Stimulated activated CD8-positive, alpha-beta memory T cell treated with anti-CD3 and anti-CD28 coated beads, Interleukin-7, amount 100 ng/mL, for 1 hour (primary cell): Measurements from ENCODE around the gene SH3RF1.

Experiments
- DNase-seq, 2 donors: peaks; one replicate each; pipeline ENCODE4 v3.0.0-alpha.2; 2020; ENCODE audit warnings: low read depth in 2 of 2

Gene SH3RF1

DNA sequence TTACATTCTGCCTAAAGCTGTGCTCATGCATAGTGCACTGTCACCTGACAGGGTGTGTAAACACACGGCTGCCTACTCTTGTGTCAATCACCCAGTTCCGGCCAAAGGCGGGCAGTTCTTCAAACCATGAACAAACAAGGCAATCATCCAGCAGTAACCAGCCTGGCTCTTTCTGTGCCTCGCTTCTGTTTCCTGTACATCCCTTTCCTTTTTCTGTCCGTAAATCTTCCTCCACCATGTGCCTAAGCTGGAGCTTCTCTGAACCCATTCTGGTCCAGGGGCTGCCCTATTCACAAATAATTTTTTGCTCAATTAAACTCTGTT is 199.9 kb downstream of the SH3RF1 start:
- DNase-seq = no peak

DNA sequence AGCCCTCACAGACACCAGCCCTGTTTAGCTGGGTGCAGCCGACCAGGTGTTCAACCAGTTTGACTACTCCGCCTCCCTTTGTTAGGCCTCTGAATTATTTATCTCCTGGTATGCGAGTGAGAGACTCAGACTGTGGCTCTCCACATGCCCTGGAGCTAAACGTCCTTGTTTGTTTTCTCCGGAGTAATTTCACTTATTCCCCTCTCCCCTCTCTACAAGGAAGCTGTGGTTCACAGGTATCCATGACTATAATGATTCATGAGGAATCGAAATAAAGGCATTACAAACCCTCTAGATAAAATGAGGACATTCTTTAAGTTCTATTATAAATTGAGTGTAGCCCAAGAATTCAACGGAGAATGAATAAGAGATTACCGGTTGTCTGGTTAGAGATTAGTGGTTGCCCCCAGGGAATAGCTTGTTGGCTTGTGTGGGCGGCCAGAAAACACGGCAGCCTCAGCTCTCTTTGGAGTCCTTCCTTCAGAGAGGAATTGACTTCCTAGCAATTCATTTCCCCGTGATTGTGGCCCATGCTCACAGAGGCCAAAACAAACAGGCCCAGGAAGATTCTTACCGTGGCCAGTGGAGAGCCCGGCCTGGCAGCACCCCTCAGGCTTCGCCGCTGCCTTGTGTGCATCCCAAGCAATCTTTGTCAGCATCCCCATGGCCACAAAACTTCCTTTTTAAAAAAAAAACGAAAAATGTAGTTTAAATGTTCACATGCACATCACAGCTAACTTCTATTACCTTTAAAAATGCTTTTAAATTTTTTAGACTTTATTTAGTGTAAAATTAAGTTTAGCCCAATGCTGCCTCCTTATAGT is 200.5 kb downstream of the SH3RF1 start:
- DNase-seq = no peak

DNA sequence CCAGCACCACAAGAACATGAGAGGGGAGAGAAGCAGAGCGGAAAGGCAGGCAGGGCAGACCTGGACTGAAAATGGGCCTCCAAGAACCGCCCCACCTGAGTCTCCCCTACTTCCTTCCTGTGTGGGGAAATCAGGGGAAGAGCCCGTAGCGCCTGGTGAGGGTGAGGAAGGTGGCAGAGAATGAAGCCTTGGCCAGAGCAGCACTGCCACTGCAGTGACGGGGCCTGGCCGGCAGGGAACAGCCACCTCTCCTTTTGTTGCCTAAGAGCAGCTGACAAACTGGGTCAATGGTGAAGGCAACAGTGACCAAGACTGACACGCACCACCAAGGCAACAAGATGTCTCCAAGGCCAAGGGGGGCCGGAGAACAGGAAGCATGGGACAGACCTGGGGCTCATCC is 202.3 kb downstream of the SH3RF1 start:
- DNase-seq = no peak

DNA sequence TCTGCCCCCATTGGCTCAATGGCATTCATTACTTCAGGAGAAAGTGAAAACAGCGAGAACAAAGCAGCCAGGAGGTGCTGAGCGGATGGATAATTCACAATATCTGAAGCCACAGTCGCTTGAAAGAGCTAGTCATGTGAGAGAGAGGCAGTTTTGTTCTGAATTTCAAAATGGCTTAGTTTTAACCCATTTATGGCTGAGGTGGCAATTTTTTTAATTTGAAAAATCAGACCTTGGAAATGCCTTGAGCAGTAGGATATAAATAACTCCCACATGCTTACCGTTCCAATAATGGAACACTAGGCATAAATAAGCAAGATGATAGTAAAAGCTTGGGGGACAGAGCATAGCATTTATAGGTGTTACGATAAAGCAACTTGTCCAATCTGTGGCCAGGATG is 203.8 kb downstream of the SH3RF1 start:
- DNase-seq = no peak

DNA sequence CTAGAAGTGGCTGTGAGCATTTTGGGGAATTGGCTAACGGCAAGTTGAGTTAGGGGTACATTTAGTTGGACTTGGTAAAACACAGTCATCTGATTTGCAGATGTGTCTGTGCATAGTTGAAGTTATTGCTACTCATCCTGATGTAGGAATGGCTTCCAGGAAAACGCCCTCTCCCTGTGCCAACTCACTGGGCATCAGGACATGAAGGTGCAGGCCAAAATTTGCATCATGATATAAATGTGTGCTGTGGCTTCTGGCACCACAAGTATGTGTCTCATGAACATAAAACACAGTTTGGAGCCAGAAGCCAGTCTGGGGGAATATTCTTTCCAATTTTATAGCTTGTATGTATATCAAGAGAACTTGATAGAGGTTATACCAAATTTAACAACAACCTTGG is 206.5 kb downstream of the SH3RF1 start:
- DNase-seq = no peak

DNA sequence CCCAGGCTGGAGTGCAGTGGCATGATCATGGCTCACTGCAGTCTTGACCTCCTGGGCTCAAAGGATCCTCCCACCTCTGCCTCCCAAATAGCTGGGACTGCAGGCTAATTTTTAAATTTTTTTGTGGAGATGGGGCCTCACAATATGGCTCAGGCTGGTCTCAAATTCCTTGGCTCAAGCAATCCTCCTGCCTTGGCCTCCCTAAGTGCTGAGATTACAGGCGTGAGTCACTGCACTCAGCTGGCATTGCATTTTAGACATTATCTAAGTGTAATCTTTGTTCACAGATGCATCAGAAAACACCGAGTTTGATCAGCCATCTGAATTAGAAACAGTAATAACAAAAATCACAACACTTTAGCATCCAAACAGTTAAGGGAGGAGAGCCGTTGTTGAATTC is 207.3 kb downstream of the SH3RF1 start:
- DNase-seq = no peak

DNA sequence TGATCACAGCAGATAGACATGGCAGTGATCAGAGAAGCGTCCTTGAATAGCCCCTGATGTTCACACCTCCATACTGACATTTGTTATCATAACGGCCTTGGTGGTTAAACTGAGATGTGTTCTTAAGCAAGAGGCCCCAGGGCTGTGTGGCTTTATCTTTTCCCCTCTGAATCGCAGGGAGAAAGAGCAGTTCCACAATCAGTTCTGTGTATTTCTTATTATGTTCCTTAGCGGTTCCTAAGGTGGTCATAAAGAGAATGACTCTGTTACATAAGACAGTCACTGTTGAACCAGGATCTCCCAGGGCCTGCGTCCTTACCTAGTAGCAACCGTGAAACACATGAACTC is 207.9 kb downstream of the SH3RF1 start:
- DNase-seq = no peak

DNA sequence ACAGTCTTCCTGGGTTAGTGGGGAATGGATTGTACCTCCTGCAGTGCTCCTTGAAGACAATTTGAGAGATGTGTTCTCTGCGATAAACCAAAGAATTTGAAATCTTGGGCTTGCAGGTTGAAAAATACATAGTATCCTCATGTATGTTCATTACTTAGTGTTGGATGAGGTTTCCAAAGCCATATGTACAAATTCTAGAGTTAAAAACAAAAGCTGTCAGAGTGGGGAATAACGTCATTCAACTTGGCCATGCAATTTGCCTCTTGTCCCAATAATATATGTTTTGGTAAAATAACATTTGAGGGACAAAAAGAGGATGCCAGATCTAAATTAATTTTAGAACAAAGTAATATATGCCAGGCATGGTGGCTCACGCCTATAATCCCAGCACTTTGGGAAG is 209.4 kb downstream of the SH3RF1 start:
- no peak for DNase-seq

DNA sequence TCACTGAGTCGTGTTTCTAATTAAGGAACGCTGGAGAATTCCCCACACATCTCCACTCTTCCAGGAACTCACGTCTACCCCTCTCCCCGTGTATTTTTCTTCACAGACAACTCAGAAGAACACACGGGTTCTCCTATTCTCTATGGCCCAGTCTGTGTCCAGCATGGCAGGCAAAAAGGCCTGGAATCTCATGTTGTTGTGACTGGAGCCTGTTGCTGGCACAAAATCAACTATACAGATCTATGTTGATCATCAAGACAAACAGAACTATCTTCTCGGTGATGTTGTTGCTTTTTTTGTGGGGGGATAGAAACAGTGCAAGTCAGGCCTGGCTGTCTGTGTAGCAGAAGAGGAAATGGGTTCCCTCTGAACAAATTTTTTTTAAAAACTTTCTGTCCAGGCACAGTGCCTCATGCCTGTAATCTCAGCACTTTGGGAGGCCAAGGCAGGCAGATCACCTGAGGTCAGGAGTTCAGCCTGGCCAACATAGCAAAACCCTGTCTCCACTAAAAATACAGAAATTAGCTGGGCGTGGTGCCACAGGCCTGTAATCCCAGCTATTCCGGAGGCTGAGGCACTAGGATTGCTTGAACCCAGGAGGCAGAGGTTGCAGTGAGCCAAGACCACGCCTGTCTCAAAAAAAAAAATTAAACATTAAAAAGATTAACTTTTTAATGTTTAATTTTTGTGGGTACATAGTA is 210.2 kb downstream of the SH3RF1 start:
- DNase-seq = no peak

DNA sequence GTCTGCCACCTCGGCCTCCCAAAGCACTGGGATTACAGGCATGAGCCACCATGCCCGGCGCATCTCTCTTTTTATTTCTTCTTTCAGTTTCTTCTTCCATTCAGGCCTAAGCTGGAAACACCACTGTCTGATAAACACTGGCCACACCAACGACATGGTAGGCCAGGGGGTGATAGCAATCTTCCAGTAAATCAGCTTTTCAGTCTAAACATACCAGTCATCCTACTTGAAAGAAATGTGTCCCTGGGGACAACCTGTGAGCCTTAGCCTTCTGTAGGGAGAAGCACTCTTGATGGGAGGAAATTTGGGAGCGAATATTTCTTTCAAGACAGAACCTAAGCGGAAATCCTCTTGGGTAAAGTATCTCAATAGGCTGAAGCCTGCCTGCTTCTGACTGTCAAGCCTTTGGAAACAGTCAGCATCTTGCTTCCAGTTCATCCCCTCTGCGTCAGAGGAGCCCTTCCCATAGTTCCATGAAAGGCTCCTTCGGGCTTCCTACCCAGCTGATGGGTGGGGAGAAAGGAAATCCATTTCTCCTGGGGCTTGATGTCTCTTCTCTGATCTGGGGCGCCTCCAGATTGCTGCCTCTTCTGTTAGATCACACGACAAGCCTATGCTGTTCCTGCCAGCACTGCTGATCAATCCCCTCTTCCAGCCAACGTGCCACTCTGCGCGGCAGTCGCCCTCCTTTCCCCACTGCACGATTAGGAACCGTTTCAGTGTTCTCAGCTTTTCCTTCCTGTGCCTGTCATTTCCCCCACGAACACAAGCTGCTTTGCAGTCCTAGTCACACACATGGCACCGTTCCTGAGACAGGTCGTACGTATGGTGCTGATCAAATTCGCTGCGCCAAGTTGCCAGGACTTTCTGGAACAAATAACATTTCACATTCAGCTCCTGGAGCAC is 211.2 kb downstream of the SH3RF1 start:
- no peak for DNase-seq

DNA sequence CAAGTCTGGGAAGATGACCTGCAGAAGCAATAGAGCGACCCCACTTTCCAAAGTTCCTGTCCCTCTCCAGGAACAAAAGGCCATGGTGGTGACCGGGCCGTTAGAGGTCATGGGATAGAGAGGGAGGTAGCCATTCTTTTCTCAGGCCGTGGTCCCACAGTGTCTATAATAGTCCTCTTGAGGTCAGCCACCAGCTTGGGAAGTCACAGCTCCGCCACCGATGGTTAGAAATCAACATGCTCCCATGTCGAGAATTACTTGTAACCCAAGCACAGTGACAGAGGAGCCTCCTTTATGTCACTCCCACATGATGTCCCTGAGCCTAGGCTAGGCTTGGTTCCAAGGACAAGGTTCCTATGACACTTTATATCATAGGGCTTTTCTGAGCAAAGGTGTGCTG is 212.4 kb downstream of the SH3RF1 start:
- DNase-seq = no peak

DNA sequence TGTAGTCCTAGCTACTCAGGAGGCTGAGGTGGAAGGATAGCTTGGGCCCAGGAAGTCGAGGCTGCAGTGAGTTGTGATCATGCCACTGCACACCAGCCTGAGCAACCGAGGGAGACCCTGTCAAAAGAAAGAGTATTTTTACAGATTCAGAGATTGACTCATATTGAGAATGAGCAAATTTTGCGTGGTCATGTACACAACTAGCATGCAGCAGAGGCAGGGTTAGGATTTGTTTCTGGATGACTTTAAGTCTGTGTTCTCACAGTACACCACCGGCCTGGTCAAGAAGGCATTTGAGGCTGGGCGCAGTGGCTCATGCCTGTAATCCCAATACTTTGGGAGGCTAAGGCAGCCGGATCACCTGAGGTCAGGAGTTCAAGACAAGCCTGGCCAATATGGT is 215.9 kb downstream of the SH3RF1 start:
- DNase-seq = no peak

DNA sequence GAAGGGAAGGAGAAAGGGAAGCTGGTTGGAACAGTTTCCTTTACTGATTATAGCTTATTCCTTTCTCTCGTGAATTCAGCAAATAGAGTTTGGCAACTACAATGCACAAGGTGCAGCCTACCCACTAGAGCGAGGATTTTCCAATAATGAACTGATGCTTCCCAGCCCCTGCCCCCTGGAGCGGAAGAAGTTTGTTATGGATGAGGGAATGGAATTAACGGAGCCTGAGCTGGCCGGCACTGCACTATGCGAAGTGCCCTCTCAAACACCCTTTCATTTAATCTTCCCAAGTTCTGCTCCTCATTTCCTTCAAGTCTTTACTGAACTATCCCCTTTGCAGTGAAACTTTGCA is 218.2 kb downstream of the SH3RF1 start:
- no peak for DNase-seq

DNA sequence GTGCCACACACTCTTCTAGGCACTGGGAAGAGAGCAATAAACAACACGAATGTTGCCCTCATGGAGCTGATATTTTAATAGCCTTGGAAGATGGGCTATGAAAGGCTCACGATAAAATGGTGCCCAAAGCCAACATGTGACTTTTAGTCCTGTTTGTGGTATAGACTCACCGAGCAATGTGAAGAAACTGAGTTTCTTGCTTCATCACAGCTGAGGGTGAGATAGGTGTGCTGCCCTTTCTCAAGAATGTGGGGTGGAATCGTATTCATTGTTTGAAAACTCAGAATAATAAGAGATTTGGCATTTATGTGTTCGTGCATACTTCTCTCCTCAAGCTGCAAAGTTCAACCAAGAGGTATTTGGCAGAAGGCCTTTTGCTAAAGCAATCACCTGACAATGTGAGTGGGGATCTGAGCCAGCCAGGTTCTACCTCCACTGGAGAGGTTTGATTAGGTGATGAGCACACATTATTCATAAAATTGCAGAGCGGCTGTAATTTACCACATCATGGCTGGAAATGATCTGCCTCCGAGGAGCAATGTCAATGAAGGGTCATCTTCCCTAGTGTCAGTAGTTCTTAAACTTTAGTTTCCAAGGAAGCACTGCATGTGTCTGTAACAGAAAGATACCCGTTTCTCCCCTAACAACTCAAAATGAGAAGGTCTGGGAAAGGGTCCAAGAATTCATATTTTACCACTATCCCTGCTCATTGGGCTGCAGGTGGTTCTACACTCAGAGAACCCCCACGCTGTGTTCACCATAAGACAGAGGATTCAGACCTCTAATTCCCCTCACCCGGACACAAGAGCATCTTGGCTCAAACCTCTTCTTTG is 218.8 kb downstream of the SH3RF1 start:
- DNase-seq = no peak

DNA sequence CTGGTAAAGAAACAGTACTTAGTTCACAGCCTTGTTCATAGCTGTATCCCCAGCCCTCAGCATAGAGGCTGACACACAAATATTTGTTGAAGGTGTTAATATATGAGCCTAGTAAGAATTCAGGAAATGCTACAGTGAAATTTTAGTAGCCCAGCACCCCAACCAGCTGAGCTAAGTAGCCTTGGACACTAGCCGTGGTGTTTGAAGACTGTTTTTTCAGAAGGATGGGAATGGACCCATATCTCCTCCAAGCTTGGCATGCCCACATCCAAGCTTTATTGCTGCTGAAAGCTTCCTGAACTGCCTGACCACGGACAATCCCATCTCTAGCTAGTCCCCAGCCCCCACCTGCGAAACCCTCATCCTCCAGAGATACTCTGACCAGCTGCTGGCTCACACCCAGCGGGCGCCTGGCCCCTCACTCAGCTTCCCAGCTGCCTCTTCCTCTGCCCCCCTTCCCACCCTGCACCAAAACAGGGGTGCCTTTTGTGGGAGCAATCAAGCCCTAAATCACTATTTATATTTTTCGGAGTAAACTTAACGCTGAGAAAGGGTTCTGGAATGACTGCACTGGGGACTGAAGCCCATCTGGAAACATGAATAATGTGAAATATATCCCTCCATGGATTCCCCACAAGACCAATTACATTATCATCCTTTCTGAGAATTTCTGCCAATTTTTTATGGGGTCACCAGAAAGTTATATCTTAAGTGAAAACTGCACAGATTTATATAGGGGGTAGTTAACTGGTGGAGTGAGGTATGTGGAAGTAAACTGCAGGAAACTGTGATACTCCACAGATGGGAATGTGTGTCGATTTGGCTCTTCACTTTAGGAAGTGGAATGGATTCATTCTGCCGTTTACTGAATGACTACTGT is 219.6 kb downstream of the SH3RF1 start:
- no peak for DNase-seq

DNA sequence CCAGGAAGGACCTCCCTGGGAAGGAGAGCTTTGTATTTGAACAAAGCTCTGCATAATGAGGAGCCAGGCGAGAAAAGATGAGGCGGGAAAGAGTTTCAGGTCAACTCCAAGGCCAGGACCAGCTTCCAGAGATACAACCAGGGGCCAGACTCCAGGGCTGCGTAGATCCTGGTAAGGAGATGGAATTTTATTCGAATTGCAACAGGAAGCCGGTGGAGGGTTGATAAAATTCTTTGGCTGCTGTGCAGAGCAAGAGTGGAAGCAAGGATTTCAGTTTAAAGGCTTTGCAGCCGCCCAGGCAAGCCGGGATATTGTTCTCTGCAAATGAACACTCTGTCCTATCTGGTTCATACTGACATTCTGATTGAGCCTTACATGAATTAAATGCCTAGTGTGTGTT is 220.5 kb downstream of the SH3RF1 start:
- no peak for DNase-seq

DNA sequence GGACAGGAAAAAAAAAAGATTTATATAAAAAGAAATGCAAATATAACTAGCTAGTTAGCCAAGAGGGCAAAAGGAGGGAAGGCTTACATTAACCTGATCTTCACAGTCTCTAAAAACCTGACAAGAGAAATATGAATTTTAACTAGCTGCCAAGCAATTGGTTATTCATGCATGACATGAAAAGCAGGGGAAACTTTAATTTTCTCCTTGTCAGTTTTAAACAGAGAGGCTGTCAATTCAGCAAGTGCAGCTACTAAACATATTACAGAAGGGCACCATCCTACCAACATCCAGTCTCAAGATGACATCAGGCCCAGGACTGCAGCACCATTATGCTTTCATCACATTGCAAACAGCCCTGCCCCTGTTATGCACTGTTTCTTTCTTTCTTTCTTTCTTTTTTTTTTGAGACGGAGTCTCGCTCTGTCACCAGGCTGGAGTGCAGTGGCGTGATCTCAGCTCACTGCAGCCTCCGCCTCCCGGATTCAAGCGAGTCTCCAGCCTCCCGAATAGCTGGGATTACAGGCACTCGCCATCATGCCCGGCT is 221.8 kb downstream of the SH3RF1 start:
- DNase-seq = no peak

DNA sequence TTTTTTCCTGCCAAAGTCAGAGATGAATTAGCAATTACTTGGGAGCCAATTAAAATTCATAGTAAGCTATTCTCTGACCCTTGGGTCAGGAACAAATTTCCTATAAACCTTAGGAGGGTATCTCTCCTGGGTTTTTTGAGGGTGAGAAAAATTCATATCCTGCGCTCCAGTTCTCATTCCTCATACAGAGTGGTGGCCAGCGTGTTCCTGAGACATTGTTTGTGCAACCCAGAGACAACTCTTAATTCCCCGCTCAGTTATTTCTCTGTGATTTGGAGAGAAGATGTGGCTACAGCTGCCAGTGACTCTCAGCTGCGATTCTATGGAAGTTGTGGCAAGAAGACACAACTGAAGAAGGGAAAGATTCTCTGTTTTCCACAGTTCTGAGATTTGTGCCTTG is 222.8 kb downstream of the SH3RF1 start:
- no peak for DNase-seq

DNA sequence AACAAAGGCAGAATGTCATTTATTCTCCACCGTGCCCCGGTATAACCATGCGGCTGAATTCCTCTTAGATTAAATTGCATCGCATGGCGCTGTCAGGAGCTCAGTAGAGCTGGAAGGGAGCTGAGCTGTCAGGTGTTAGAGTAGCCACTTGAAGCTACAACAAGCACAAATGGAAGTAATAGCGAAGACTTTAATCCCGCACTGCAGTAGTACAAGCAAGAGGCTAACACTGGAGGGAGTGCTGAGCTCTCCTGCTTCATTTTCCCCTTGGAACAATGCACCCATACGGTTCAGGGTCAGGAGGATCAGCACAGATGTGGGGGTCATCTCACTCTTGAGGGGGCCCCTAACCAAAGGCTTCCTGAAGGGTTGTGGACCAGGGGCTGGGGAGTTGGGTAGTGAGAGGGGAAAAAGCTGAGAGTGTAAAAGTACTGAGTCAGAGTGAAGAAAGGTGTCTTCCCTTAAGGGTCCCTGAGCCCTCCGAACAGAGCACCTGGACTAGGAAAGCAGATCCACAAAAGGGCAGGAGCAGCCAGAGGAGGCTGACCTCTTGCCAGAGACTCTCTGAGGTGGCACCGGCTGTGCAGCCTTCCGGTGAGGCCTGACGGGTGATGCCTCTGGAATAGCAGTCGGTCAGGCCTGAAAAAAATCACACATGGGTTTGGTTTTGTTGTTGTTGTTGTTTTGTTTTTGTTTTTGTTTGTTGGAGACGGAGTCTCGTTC is 224.7 kb downstream of the SH3RF1 start:
- DNase-seq = no peak
